OCI-LY7 (cell line): ENCODE results near the gene KCTD17.

ENCODE experiments used
- EZH2phosphoT487 ChIP-seq: fragments of 200-600 bp; sonication (generic); IDR thresholded peaks from 2 replicates; pipeline ENCODE4 v1.6.1; 2018; ENCODE audit warnings: low read depth, borderline replicate concordance, mild to moderate bottlenecking, mixed run types, antibody characterized with exemption, low read length, moderate library complexity, mixed read lengths
- TF ChIP-seq, protein P1 (sequence below): fragments of 200-600 bp; sonication (generic); conservative IDR thresholded peaks from 2 replicates; pipeline ENCODE4 v1.5.1; 2014; ENCODE audit warnings: mild to moderate bottlenecking, antibody characterized with exemption, low read length, moderate library complexity, mixed read lengths

DNA sequence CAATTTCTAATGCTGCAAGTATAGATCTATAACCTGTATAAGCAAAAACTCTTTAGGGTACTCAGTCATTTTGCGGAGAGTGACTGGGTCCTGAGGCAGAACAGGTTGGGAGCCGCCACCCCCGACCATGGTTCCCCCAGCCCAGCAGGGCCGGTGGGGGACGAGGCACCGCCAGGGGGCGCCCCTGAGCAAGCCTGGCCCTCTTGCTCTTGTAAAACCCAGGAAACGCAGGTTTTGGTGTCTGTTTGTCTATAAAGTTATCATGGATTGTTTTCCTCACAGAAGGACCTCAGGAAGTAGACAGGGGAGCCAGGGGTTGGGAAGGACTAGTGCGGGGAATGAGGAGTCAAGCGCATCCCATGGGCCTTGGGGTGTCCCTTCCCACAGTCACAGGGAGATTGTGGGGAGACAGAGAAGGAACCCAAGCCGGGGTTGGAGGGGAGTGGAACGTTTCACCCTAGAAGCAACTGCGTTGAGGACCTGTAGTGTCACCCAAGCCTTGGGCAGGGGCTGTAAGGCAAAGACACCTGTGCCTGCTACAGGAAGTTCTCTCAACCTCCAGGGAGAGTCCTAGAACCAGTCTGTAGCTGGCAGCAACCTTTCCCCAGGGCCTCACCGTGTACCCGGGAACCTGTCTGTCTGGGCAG lies 26.4 kb downstream of the KCTD17 start:
- TF ChIP-seq, protein P1, sequence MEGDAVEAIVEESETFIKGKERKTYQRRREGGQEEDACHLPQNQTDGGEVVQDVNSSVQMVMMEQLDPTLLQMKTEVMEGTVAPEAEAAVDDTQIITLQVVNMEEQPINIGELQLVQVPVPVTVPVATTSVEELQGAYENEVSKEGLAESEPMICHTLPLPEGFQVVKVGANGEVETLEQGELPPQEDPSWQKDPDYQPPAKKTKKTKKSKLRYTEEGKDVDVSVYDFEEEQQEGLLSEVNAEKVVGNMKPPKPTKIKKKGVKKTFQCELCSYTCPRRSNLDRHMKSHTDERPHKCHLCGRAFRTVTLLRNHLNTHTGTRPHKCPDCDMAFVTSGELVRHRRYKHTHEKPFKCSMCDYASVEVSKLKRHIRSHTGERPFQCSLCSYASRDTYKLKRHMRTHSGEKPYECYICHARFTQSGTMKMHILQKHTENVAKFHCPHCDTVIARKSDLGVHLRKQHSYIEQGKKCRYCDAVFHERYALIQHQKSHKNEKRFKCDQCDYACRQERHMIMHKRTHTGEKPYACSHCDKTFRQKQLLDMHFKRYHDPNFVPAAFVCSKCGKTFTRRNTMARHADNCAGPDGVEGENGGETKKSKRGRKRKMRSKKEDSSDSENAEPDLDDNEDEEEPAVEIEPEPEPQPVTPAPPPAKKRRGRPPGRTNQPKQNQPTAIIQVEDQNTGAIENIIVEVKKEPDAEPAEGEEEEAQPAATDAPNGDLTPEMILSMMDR = peak; percentile 100
- TF ChIP-seq EZH2phosphoT487 = no peak
